A673 (cell line): Measurements from ENCODE around the gene ZBTB21. TPM values are rescaled to one million over a fixed set of nuclear protein-coding genes. Genes with fewer than 3 reads are reported as not detected.

ENCODE experiments used
- BruUV-seq: library from RNA; stranded (reverse); fragments of 400-500 nt; replicated peaks from 2 replicates; lab custom pipeline; 2021; lab: Mats Ljungman, UMichigan
- CTCF ChIA-PET: fragments of 300-600 bp; sonication (Branson Sonifier 250); formaldehyde crosslinking; loops from one replicate; lab custom pipeline; 2022; ENCODE audit warnings: antibody characterized with exemption; lab: Charles Lee
- POLR2A ChIA-PET: fragments of 300-600 bp; sonication (Branson Sonifier 250); formaldehyde crosslinking; loops from one replicate; lab custom pipeline; 2022; ENCODE audit warnings: antibody characterized with exemption; ENCODE audit not compliant: low non-redundant PET; lab: Charles Lee
- DNase-seq: peaks from one replicate; pipeline ENCODE4 v3.0.0-alpha.2; 2015; ENCODE audit warnings: low spot score
- H3K27ac ChIP-seq: fragments of 200-600 bp; sonication (generic); 2 replicates; pipeline ENCODE4 v1.5.1; 2016; ENCODE audit warnings: mixed run types, low read depth, mild to moderate bottlenecking, mixed read lengths, antibody characterized with exemption, low read length; ENCODE audit not compliant: poor library complexity, severe bottlenecking
- H3K27me3 ChIP-seq: fragments of 200-600 bp; sonication (generic); replicated peaks from 2 replicates; pipeline ENCODE4 v1.6.1; 2017; ENCODE audit warnings: mixed run types, low read depth, mild to moderate bottlenecking, mixed read lengths, antibody characterized with exemption, low read length; ENCODE audit not compliant: insufficient read depth, poor library complexity
- H3K36me3 ChIP-seq: fragments of 200-600 bp; sonication (generic); 2 replicates; pipeline ENCODE4 v1.6.1; 2016; ENCODE audit warnings: mixed run types, mild to moderate bottlenecking, mixed read lengths, antibody characterized with exemption, low read length; ENCODE audit not compliant: insufficient read depth, poor library complexity, severe bottlenecking
- H3K4me1 ChIP-seq: fragments of 200-600 bp; sonication (generic); 2 replicates; pipeline ENCODE4 v1.6.1; 2017; ENCODE audit warnings: mixed run types, mild to moderate bottlenecking, mixed read lengths, antibody characterized with exemption, low read length; ENCODE audit not compliant: insufficient read depth, poor library complexity, severe bottlenecking
- H3K4me3 ChIP-seq: fragments of 200-600 bp; sonication (generic); 2 replicates; pipeline ENCODE4 v1.5.1; 2016; ENCODE audit warnings: low read depth, mixed run types, mild to moderate bottlenecking, mixed read lengths, low read length; ENCODE audit not compliant: poor library complexity, severe bottlenecking
- H3K9me3 ChIP-seq: fragments of 200-600 bp; sonication (generic); 2 replicates; pipeline ENCODE4 v1.6.1; 2016; ENCODE audit warnings: mixed run types, low read depth, mild to moderate bottlenecking, mixed read lengths, antibody characterized with exemption, low read length; ENCODE audit not compliant: poor library complexity, severe bottlenecking
- CTCF ChIP-seq: fragments of 300-800, 200-600 bp; sonication (generic); conservative IDR thresholded peaks from 2 replicates; pipeline ENCODE4 v1.5.1; 2017; ENCODE audit warnings: low read depth, mild to moderate bottlenecking, antibody characterized with exemption, low read length, moderate library complexity, mixed read lengths
- EZH2 ChIP-seq: fragments of 200-600 bp; sonication (generic); IDR thresholded peaks from 2 replicates; pipeline ENCODE4 v1.6.1; 2017; ENCODE audit warnings: borderline replicate concordance, low read depth, mild to moderate bottlenecking, mixed read lengths, antibody characterized with exemption, low read length; ENCODE audit not compliant: poor library complexity, severe bottlenecking
- intact Hi-C: fragments of 100-400 bp; cut with micrococcal nuclease; formaldehyde crosslinking; loops from one replicate; pipeline ENCODE4 v1.10.0; 2022; ENCODE audit not compliant: unreplicated experiment
- total RNA-seq: library from RNA; stranded (reverse); gene quantifications from 2 replicates; pipeline ENCODE4 v1.2.3, GENCODE V29; 2021

ZBTB21 gene
- total RNA-seq, 1 experiment from 2014 or later: 20.7 TPM

GRCh38 chr21:42049578-42050430 is 39.6 kb upstream of the ZBTB21 start:
- CTCF ChIA-PET: no interaction called here
- no TSS peak for BruUV-seq
- Histone ChIP-seq H3K27ac (no peak overlapping the region), H3K9me3 (no peaks in the 10 kb centered on the region), H3K4me1 (no peaks in the 10 kb centered on the region), H3K27me3 (no peaks in the 10 kb centered on the region), H3K36me3 (no peaks in the 10 kb centered on the region), H3K4me3 (no peak overlapping the region)
- TF ChIP-seq EZH2 (no peak), CTCF (no peak)
- POLR2A ChIA-PET: no interaction called here
- no peak for DNase-seq
- intact Hi-C loops: no loop called here

GRCh38 chr21:42048870-42049577 is 38.9 kb upstream of the ZBTB21 start:
- no peaks in the 10 kb centered on the region for H3K27me3 ChIP-seq
- DNase-seq: no peak
- H3K4me3 ChIP-seq: no peak overlapping the region
- no peaks in the 10 kb centered on the region for H3K36me3 ChIP-seq
- no peaks in the 10 kb centered on the region for H3K9me3 ChIP-seq
- TF ChIP-seq CTCF (no peak), EZH2 (no peak)
- no TSS peak for BruUV-seq
- H3K4me1 ChIP-seq: no peaks in the 10 kb centered on the region
- intact Hi-C loops: no loop called here
- H3K27ac ChIP-seq: no peak overlapping the region
- CTCF ChIA-PET: no interaction called here
- POLR2A ChIA-PET: no interaction called here

GRCh38 chr21:42047821-42048613 is 37.9 kb upstream of the ZBTB21 start:
- Histone ChIP-seq H3K27ac (no peak overlapping the region), H3K4me3 (no peak overlapping the region), H3K9me3 (no peaks in the 10 kb centered on the region), H3K27me3 (no peaks in the 10 kb centered on the region), H3K4me1 (no peaks in the 10 kb centered on the region), H3K36me3 (no peaks in the 10 kb centered on the region)
- TF ChIP-seq CTCF: no peak
- CTCF ChIA-PET: no interaction called here
- BruUV-seq: no TSS peak
- no peak for DNase-seq
- POLR2A ChIA-PET: no interaction called here
- intact Hi-C loops: no loop called here
